Ecto neural progenitor cell (in vitro differentiated cells): Measurements from ENCODE around the gene EMD.
"Not testable (repeated sequence)": the region's sequence is repeated elsewhere in the genome, so short reads cannot be mapped to it uniquely, and the experiment has no call there.

Source experiments
- DNase-seq: peaks from one replicate; pipeline ENCODE4 v3.0.0-alpha.2; 2018; ENCODE audit warnings: low spot score

Gene EMD

DNA sequence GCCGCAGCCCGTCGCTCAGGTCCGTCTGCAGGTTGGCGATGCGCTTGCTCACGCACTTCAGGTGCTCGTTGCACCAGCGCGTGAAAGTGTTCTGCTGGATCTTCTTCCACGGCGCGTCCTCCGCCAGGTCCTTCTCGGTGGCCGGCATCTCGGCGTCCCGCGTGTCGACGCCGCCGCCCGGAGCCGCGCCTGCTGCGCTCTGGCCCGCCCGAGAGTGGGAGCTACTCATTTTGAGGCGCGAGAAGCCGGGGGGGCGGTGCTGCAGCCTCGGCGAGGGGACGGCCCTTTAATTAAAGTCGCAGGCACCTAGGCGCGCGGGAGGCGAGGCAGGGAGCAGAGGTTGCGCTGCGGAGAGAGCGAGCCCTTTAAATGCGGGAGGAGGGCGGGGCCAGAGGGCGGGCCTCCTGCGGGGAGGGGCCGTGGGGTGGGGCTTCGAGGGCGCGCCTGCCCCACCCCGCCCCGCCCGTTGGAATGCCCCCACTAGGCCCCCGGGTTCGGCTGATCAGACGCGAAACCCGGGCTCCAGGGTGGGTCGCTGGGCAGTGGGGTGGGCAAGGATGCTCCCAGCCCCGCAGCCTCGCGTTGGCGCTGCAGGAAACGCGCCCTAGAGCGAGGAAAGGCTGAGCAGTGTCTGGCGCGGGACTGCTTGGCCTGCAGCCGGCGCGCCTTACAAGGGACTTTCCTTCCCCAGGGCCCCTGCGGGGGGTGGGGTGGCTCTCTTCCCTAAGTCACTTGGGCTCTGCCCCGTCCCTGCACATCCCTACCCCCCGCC is 7.9 kb upstream of the EMD start:
- peak; percentile 88 for DNase-seq

DNA sequence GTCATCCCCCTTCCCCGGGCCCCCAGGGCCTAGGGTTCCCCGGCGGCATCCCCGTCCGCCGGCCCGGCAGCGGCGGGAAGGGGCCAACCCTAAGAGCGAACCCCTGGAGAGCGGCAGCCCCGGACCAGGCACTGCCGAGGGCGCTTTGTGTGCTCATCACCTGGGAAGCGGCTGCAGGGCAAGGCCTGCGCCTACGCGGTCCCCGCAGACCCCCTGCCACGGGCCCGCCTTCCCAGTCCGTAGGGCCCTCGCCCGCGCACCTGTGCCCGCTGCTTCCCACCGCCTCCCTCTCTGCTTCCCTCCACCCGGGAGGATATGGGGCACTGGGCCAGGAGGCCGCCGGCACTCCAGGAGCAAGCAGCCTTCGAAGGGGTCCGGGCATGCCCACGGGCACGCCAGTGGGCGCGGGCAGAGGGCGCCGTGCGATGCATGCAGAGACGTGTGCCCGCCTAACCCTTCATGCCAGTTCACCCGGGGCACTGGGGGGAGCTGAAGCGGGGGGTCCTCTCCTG is 7.2 kb upstream of the EMD start:
- DNase-seq: no peak

DNA sequence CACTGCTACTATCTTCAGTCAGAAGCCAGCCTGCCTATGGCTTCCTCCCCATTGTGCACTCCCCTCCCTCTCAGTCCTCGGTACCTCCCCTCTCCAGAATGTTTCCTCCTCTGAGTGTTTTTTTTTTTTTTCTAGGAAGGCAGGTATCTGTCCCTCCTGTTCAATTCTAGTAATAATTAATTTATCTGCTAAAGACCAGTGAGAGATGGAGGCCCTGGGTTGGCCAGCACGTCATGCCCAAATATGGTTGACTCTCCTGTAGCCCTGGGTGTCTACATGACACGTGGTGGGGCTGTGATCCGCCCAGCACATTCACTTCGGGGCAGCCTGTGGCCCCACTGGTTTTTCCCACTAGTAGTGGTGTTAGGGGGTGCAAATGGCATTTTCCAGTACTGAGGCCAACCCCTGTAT is 6.5 kb upstream of the EMD start:
- DNase-seq: no peak

DNA sequence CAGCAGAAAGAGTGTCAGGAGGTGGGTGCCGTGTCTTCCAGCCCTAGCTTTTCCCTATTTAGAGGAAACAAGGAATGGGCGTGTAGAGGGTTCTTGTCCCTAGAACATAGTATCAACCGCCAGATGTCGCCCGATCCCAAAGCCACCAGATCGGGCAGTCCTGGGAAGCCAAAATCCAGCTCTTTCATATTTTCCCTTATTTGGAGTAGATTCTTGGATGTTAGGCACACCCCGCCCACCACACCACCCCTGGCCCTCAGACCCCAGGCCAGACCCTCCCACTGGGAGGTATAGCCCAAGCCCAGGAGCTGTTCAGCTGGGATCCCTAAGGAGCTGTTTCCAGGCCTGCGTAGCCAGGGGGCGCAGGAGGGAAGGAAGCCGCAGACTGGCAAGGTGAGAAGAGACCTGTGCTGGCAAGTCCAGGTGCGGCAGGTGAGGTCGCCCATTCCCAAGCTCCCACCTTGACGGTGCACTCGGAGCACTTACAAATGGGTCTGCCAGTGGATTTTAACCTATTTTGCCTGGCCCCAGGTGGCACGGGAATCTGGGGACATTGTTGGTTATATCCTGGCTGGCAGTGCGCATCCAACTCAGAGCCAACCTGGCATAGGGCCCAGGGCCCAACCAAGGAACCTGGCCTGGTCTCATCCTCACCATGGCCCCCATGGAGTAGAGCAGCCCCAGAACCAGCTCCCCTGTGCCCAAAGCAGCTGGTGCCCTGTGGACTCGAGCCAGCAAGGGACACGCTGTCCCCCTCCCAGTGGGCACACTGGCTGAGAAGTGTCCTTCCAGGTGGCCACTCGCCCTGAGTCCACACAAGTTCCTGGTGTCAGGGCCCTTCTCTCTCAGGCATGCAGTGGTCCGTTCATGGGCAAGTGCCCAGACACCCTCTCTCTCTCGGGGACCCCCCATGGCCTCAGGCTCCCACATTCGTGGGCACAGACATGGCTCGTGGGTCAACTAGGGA is 5.5 kb upstream of the EMD start:
- peak; percentile 77 for DNase-seq

DNA sequence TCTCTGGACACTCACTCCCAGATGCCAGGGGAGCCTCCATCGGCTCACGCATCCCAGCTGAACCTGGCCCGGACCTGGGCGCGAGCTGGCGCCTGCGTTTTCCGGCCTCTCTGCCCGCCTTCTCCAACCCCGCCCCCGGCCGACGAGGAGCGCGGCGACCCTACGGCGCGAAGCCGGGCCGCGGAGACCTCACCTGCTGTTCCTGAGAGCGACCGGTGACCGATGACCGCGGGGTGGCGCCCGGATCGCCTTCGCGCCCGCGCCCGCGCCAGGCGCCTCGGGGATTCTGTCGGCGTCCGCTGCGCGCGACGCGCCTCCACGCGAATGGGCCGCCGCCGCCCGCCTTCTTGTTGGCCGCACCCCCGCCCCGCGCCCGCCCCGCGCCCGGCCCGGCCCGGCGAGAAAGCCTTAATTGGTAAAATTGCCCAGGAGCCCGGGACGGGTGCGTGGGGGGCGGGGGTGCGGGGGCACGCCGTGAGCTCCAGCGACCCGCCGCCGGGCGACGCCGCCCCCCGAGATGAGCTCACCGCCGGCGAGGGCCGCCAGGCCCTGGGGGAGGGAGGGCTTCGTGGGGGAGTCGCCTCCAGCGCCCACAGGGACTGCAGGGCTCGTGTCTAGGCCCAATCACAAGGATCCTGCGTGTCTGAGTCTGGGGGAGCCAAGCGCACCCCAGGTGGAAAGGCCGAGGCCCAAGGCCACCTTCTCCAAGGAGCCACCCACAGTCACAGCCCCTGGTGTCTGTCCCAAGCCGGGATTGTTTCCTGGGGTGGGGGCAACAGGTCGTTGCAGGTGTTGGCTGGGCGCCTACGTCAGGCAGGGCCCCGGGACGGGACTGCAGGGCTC is 4.6 kb upstream of the EMD start, which contains the start of gene FLNA:
FLNA (minus strand) TSS at position 322 of the 843 bp plus-strand sequence. CDS start 3,389 bp downstream, outside the sequence.
- DNase-seq: peak; percentile 68

- DNase-seq: no peak
These were observed 4.0 kb upstream of the EMD start for GRCh38 chrX:154375156-154375504.

- no peak for DNase-seq
These were observed 2.3 kb upstream of the EMD start for GRCh38 chrX:154376774-154377173.

DNA sequence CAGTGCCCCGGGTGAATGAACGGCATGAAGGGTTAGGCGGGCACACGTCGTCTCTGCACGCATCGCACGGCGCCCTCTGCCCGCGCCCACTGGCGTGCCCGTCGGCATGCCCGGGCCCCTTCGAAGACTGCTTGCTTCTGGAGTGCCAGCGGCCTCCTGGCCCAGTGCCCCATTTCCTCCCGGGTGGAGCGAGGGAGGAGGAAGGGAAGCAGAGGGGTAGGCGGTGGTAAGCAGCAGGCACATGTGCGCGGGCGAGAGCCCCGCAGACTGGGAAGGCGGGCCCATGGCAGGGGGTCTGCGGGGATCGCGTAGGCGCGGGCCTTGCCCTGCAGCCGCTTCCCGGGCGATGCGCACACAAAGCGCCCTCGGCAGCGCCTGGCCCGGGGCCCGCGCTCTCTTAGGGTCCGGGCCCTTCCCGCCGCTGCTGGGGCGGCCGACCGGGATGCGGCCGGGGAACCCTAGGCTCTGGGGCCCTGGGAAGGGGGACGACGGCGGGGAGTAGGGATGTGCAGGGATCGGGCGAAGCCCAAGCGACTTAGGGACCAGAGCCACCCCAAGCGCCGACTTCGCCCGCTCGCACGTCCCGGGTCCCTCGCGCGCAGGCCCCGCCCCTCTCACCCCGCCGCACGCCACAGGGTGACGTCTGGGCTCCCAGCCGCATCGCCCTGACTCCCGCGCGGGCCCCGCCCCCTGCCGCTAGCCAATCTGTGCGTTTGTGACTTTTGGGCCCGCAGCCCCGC is 866 bp upstream of the EMD start:
- no peak for DNase-seq

GRCh38 chrX:154379569-154379951 is 465 bp downstream of the EMD start:
- DNase-seq: no peak

DNA sequence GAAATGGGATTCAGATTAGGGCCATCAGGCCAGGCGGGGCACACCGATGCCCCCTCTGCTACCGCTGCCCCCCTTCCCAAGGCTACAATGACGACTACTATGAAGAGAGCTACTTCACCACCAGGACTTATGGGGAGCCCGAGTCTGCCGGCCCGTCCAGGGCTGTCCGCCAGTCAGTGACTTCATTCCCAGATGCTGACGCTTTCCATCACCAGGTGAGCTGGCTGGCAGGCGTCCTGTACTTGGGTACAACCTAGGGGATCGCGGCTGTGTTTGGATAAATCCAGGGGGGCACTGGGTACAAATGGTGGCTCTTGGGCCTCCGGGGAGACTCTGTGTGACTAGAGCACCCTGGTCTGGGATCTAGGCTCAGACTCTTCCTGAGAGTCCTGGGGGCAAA is 1.1 kb downstream of the EMD start:
- DNase-seq: no peak

DNA sequence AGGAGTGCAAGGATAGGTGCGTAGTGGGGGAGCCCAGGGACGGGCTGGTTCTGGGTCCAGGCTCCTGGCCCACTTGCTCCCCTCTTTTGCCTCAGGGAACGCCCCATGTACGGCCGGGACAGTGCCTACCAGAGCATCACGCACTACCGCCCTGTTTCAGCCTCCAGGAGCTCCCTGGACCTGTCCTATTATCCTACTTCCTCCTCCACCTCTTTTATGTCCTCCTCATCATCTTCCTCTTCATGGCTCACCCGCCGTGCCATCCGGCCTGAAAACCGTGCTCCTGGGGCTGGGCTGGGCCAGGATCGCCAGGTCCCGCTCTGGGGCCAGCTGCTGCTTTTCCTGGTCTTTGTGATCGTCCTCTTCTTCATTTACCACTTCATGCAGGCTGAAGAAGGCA is 1.7 kb downstream of the EMD start:
- no peak for DNase-seq

DNA sequence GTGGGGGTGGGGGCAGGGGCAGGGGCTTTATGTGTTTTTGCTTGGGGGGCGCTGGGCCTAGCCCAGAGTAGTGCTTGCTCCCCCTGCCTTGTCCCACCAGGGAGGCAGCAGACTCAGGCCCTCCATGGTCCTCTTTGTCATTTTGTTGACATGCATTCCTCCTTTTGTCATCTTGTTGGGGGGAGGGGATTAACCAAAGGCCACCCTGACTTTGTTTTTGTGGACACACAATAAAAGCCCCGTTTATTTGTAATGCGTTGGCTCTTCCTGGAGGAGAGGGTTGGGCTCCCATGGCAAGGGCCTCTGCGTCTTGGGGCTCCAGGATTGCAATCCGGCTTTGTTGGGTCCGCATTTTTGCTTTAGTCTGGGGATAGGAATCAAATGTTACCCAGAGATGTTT is 2.2 kb downstream of the EMD start:
- no peak for DNase-seq

DNA sequence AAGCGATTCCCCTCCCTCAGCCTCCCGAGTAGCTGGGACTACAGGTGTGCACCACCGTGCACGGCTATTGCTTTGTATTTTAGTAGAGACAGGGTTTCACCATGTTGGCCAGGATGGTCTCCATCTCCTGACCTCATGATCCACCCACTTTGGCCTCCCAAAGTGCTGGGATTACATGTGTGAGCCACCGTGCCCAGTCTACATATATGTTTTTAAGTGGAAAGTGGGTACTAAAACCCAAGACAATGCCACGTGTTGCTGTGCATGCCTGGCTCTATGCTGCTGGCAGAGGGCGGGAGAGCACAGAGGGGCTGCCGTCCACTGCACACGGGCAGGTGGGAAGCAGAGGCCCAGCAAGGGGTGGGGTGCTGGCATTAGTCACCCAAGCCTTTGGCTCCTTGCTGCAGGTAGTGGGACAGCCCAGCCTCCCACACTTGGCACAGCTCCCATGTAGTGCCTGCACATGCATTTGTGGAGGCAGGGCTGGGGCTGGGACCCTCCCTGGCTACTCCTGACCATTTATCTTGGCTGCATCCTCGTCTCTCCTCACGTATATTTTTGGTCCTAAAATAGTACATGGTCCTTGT is 3.5 kb downstream of the EMD start:
- no peak for DNase-seq

- DNase-seq: no peak
These were observed 4.5 kb downstream of the EMD start for GRCh38 chrX:154383359-154384283.

- no peak for DNase-seq
These were observed 5.3 kb downstream of the EMD start for GRCh38 chrX:154384284-154384892.

GRCh38 chrX:154388094-154388493 is 9.0 kb downstream of the EMD start:
- not testable (repeated sequence) for DNase-seq

DNA sequence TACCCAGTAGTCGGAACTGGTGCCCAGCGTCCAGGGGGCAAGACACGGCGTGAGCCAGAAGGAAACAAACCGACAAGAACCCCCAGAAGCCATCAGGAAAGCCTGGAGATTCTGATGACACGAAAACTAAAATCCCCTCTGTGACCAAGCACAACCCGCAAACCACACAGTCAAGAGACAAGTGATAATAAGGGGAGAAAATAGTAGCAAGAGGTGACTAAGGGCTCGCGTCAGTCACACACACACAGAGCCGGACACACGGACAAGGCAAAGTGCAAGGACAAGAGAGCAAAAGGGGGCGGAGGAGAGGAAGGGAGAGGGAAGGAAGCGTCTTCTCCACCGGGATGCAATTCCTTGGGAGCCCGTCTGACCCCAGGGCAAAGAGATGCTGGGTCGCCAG is 9.6 kb downstream of the EMD start:
- DNase-seq: not testable (repeated sequence)

DNA sequence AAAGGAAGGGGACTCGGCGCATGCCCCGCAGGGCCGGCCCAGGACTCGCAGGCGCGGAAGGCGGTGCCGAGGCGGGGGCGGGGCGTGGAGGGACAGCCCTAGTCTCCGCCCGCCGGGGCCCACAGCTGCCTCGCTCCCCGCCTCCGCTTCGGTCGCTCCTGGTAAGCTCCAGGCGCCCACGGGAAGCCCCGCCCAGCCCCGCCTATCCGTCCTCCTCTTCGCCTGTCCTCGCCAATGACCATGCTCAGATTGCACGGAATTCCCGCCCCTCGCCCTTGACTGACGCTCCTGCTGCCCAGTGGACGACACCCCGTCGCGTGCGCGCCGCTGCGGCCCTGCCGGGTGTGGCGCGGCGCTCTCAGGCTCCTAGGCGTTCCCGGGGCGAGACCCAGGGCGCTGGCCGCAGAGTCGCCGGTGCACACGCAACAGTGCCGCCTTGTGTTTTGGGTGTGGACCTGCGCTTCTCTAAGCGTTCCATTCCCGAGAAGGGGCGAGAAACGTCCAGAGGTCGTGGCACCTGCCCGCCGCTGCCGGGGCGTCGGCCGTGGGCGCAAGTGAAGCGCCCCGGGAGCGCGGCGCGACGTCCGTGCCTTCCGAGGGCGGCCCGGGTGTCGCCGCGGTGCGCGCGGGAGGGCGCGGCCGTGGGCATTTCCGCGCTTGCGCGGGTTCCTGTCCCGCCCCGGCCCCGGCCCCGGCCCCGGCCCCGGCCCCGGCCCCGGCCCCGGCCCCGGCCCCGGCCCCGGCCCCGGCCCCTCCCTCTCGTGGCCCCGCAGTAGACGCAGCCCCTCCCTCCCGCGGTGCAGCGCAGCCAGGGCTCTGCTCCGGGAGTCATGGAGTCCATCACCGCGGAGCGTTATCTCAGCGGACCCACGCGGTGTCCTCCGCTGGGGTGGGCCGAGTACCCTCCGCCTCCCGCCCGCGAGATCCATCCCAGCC is 11.0 kb downstream of the EMD start:
- not testable (repeated sequence) for DNase-seq
